Measurements from ENCODE around the gene ZNF454.

ZNF454 gene

DNA sequence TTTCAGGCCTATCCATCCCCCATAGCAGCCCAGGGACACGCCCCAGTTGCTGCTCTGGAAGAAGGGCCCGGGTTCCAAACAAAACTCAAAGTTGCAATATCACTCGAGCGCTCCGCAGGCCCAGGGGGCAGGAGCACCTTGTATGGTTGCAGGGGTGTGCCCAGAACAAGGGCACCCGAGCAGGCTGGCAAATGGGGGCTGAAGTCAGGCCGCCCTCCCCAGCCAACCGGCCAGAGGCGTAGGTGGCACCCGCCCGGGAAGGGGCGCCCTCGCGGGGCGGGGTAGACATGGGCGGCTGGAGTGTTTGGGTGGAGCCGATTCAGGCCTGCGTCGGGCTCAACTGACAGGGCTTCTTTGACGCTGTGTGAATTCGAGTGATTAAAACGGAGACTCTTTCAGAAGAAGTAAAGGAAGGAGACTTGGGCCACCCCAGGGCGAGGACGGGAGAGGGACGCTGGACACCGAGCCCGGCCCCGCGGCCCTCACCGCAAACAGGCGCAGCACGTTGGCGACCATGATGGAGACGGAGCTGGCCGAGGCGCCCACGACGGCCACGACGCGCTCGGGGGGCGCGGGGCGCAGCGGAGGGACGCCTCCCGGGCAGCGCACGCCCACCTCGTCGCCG is 53.1 kb downstream of the ZNF454 start:
- no peak for DNase-seq

DNA sequence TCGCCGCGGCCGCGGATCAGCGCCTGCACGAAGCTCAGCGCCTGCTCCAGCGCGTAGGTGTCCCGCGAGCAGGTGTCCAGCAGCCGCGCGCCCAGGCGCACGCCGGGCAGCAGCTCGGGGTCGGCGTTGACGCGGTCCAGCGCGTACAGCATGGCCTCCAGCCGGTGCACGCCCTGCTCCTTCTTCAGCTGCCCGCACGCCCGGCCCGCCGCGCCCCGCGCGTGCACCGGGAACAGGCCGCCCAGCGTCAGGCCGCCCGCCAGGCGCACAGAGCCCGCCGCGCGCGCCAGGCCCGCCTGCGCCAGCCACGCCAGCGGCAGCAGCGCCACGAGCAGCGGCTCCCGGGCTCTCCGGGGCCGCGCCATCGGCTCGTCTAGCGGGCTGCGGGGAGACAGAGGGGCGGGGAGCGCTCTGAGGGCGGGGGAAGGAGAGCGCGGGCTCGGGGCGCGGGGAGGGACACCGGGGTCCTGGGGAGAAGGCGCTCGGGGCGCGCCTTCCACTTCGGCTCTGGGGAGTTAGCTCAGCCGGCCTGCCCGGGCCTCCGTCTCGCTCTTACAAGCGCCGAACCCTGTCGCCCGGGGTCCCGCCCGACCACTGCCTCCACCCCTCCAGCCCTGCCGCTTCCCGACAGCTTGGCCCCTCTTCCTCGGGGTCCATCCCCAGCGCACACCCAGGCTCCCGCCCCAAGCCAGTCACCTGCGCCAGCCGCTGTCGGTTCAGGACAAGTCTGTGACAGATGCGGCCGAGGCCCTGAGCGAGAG is 53.8 kb downstream of the ZNF454 start, which contains the start of gene GRM6:
GRM6 (minus strand) TSS at position 741 of the 761 bp plus-strand sequence; CDS start at position 365, 376 bp downstream.
- DNase-seq, result no peak

DNA sequence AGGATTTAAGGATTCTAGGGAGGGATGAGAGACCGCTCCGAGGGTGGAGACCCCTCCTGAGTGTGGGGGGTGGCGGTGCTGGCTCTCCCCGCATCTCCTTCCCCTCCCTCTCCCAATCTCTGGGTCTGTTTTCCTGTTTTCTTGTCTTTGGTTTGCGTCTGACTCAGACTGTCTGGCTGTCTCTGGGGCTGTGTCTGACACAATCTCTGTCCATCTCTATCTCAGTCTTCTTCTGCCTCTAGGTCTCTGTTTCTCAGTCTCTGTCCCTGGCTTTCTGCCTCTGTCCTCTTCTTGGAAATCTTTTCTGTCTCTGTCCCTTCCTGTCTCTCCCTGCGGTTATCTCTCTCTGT is 54.3 kb downstream of the ZNF454 start:
- DNase-seq, result no peak

DNA sequence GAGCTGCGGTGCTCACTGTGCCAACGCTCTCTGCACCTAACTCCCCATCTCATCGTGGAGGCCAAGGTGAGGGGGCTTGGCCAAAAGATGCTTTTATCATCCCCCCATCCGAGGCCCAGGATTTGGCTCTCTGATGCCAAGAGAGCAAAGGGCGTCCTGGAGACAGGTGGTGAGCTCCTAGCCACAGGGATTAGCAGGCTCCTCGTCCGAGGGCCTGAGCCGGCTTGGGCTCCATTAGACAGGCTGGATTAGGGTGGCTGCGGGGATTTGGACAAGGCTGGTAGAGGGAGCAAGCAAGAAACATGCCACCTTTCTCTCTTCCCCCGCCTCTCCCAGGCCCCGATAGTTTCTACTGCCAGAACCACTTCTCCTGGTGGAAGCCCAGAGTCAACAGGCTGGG is 55.2 kb downstream of the ZNF454 start:
- no peak for DNase-seq

- no peak for DNase-seq
Measured at GRCh38 chr5:178997191-178997590, 56.2 kb downstream of the ZNF454 start.

GRCh38 chr5:178998441-178998840 is 57.4 kb downstream of the ZNF454 start:
- no peak for DNase-seq

DNA sequence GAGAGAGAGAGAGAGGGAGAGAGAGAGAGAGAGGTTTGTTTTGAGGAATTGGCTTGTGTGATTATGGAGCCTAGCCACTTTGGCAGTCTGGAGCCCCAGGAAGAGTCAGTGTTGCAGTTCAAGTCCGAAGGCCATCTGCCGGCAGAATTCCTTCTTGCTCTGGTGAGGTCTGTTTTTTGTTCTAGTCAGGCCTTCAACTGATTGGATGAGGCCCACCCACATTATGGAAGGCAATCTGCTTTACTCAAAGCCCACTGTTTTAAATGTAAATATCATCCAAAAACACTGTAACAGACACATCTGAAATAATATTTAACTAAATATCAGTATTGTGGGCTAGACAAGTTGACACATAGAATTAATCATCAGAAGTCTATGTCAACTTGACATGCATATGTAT is 65.6 kb downstream of the ZNF454 start:
- no peak for DNase-seq

- DNase-seq, result no peak
Measured at GRCh38 chr5:179008667-179009066, 67.7 kb downstream of the ZNF454 start.

Measured in activated naive CD4-positive, alpha-beta T cell treated with anti-CD3 and anti-CD28 coated beads, Interleukin-2, amount 50 U/mL, for 16 hours (primary cell).